Measurements from ENCODE around the gene SP1. TPM values are rescaled to one million over a fixed set of nuclear protein-coding genes. Genes with fewer than 3 reads are reported as not detected.

The SP1 gene
- total RNA-seq, 1 experiment from 2014 or later, result 76.8 TPM

DNA sequence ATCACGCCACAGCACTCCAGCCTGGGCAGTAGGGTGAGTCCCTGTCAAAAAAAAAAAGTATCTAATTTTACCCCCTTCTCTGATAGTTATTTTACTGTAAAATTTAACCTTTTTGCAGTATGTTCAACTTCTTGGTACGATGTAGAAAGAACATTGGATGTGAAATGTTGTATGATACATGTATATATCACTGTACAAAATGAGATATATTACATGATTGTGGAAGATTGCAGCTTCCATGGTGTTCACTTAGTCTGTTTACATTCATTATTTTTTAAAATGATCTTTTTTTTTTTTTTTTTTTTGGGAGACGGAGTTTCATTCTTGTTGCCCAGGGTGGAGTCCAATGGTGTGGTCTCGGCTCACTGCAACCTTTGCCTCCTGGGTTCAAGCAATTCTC is 9.0 kb downstream of the SP1 start:
- Mint-ChIP-seq H3K4me1 (peaks cover 4 to 27% of the 10 kb centered on the region in 2 experiments), H3K36me3 (ENCODE audit: insufficient read depth in 1 of 3, low read depth in 3 of 3) (peaks cover 12 to 43% (median 31%) of the 10 kb centered on the region in 3 experiments), H3K4me3 (no peak overlapping the region), H3K27ac (no peak overlapping the region), H3K27me3 (ENCODE audit: low read depth) (no peaks in the 10 kb centered on the region), H3K9me3 (peaks cover 0 to 3% of the 10 kb centered on the region in 2 experiments; a peak in 1 of 5 replicates)
- Histone ChIP-seq H4K91ac (ENCODE audit: insufficient read length, low read depth, low read length) (no peak overlapping the region), H3K18ac (ENCODE audit: insufficient read length, low read depth, low read length) (no peak overlapping the region), H4K8ac (replicated peaks; ENCODE audit: insufficient read length, low read depth, low read length) (no peak overlapping the region), H3K4me1 (ENCODE audit: insufficient read depth, low read length) (no peaks in the 10 kb centered on the region), H3K56ac (ENCODE audit: insufficient read length, low read depth, low read length) (no peak overlapping the region), H3T11ph (ENCODE audit: low read length) (no peak overlapping the region), H2BK5ac (ENCODE audit: insufficient read length, low read length) (no peak overlapping the region), H3K9me3 (ENCODE audit: control insufficient read depth, low read depth, low read length) (no peaks in the 10 kb centered on the region), H2BK12ac (ENCODE audit: insufficient read length, low read depth, low read length) (no peak overlapping the region), H4K20me1 (ENCODE audit: control insufficient read depth, insufficient read depth, insufficient read length) (no peaks in the 10 kb centered on the region), H3K23me2 (ENCODE audit: insufficient read length, low read depth, low read length, poor library complexity, severe bottlenecking) (no peaks in the 10 kb centered on the region), H3K27me3 (ENCODE audit: insufficient read depth, low read length) (no peaks in the 10 kb centered on the region), H2BK15ac (ENCODE audit: low read depth, low read length) (no peak overlapping the region), H3K4ac (ENCODE audit: low read depth, low read length) (no peak overlapping the region), H3K27ac (ENCODE audit: insufficient read length, low read depth, low read length) (no peak overlapping the region), H3K23ac (ENCODE audit: insufficient read length, low read depth, low read length) (no peak overlapping the region), H3K14ac (ENCODE audit: insufficient read depth, low read length) (no peak overlapping the region), H3K4me2 (ENCODE audit: insufficient read depth, insufficient read length, low read length) (no peak overlapping the region), H2BK120ac (ENCODE audit: low read depth, low read length, poor library complexity, severe bottlenecking) (no peak overlapping the region), H2BK20ac (ENCODE audit: low read depth, low read length, poor library complexity, severe bottlenecking) (no peak overlapping the region), H4K5ac (ENCODE audit: insufficient read length, low read depth, low read length) (no peak overlapping the region), H3K79me1 (ENCODE audit: insufficient read depth, low read depth, low read length, poor library complexity, severe bottlenecking) (peaks cover 11% of the 10 kb centered on the region), H3K9ac (ENCODE audit: extremely low read depth, insufficient read length, low read length) (no peak overlapping the region), H3K79me2 (ENCODE audit: insufficient read depth, low read length) (peaks cover 9% of the 10 kb centered on the region; the same call in 1 of the 2 replicates), H2AFZ (ENCODE audit: low read length) (no peak overlapping the region), H2AK5ac (ENCODE audit: insufficient read length, low read length) (no peak overlapping the region)
- WGBS (ENCODE audit: extremely low coverage, insufficient read length, low lambda C conversion rate), result no CpG with 5 or more reads among the region's 4 CpGs
- TF ChIP-seq, protein P1, sequence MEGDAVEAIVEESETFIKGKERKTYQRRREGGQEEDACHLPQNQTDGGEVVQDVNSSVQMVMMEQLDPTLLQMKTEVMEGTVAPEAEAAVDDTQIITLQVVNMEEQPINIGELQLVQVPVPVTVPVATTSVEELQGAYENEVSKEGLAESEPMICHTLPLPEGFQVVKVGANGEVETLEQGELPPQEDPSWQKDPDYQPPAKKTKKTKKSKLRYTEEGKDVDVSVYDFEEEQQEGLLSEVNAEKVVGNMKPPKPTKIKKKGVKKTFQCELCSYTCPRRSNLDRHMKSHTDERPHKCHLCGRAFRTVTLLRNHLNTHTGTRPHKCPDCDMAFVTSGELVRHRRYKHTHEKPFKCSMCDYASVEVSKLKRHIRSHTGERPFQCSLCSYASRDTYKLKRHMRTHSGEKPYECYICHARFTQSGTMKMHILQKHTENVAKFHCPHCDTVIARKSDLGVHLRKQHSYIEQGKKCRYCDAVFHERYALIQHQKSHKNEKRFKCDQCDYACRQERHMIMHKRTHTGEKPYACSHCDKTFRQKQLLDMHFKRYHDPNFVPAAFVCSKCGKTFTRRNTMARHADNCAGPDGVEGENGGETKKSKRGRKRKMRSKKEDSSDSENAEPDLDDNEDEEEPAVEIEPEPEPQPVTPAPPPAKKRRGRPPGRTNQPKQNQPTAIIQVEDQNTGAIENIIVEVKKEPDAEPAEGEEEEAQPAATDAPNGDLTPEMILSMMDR (conservative IDR thresholded peaks at IDR 0.05), result no peak
- DNase-seq, result no peak

Data from H9 (cell line).